HEK293 (cell line): ENCODE measurements around the gene CDK6.

Experiments used
- CTCF ChIA-PET: fragments of 350-600 bp; formaldehyde crosslinking; extraction: SDS; loops from one replicate; lab custom pipeline; 2021; ENCODE audit warnings: antibody characterized with exemption; lab: Yijun Ruan, JAX
- POLR2A ChIA-PET: fragments of 300-600 bp; formaldehyde crosslinking; extraction: SDS; loops from one replicate; lab custom pipeline; 2020; ENCODE audit warnings: antibody characterized with exemption, inconsistent platforms; lab: Yijun Ruan, JAX
- H3K27ac ChIP-seq: fragments of 200-500 bp; sonication (Bioruptor generic); 2 replicates; pipeline ENCODE4 v1.5.1; 2014; ENCODE audit warnings: low read depth, low read length, control low read depth, inconsistent platforms; ENCODE audit errors: extremely low read depth
- H3K36me3 ChIP-seq, 2 experiments: fragments of 200-500 bp in 1 of 2; sonication (Bioruptor generic) in 1 of 2; 1 replicate in 1 of 2; 2 replicates in 1 of 2; pipeline ENCODE4 v1.5.1; 2014 to 2017; ENCODE audit warnings: inconsistent platforms in 2 of 2, low read length in 2 of 2; ENCODE audit not compliant: control insufficient read depth in 2 of 2, insufficient read depth in 1 of 2
- H3K4me1 ChIP-seq: fragments of 200-500 bp; sonication (Bioruptor generic); 2 replicates; pipeline ENCODE4 v1.5.1; 2014; ENCODE audit warnings: mild to moderate bottlenecking, low read length, inconsistent platforms; ENCODE audit not compliant: control insufficient read depth, insufficient read depth
- H3K4me3 ChIP-seq: 2 replicates; pipeline ENCODE4 v1.5.1; 2011; ENCODE audit warnings: low read depth, mild to moderate bottlenecking, control low read depth, low read length, moderate library complexity
- H3K9me3 ChIP-seq: fragments of 200-500 bp; sonication (Bioruptor generic); 2 replicates; pipeline ENCODE4 v1.5.1; 2014; ENCODE audit warnings: low read depth, low read length, inconsistent platforms; ENCODE audit not compliant: control insufficient read depth, insufficient read depth
- GFI1B ChIP-seq: fragments of 450-650 bp; formaldehyde crosslinking; IDR thresholded peaks from 2 replicates; pipeline ENCODE4 v1.5.1; 2016; ENCODE audit warnings: missing biosample characterization, missing genetic modification characterization
- HOXD13 ChIP-seq: sonication (generic); formaldehyde crosslinking; IDR thresholded peaks from 2 replicates; pipeline ENCODE4 v1.8.0; 2022; ENCODE audit warnings: missing genetic modification reagents, borderline replicate concordance
- KLF9 ChIP-seq: fragments of 450-650 bp; formaldehyde crosslinking; IDR thresholded peaks from 2 replicates; pipeline ENCODE4 v1.5.1; 2016; ENCODE audit warnings: missing biosample characterization, missing genetic modification characterization, low read depth
- MEIS1 ChIP-seq: sonication (generic); formaldehyde crosslinking; IDR thresholded peaks from 2 replicates; pipeline ENCODE4 v1.8.1; 2022; ENCODE audit warnings: missing genetic modification reagents, mild to moderate bottlenecking, borderline replicate concordance
- OSR2 ChIP-seq: fragments of 450-650 bp; formaldehyde crosslinking; IDR thresholded peaks from 2 replicates; pipeline ENCODE4 v1.5.1; 2016; ENCODE audit warnings: missing biosample characterization, missing genetic modification characterization
- PBX3 ChIP-seq: sonication (generic); formaldehyde crosslinking; IDR thresholded peaks from 2 replicates; pipeline ENCODE4 v1.8.1; 2022; ENCODE audit warnings: mild to moderate bottlenecking, moderate library complexity, missing genetic modification reagents
- PRDM6 ChIP-seq: fragments of 450-650 bp; formaldehyde crosslinking; IDR thresholded peaks from 2 replicates; pipeline ENCODE4 v1.5.1; 2017; ENCODE audit warnings: missing biosample characterization, missing genetic modification characterization
- RBAK ChIP-seq: fragments of 450-650 bp; formaldehyde crosslinking; IDR thresholded peaks from 2 replicates; pipeline ENCODE4 v1.5.1; 2016; ENCODE audit warnings: missing biosample characterization, missing genetic modification characterization
- SCRT2 ChIP-seq: fragments of 450-650 bp; formaldehyde crosslinking; IDR thresholded peaks from 2 replicates; pipeline ENCODE4 v1.5.1; 2016; ENCODE audit warnings: missing biosample characterization, missing genetic modification characterization
- ZBTB20 ChIP-seq: fragments of 450-650 bp; formaldehyde crosslinking; IDR thresholded peaks from 2 replicates; pipeline ENCODE4 v1.5.1; 2016; ENCODE audit warnings: missing biosample characterization, missing genetic modification characterization
- ZBTB49 ChIP-seq: fragments of 450-650 bp; formaldehyde crosslinking; IDR thresholded peaks from 2 replicates; pipeline ENCODE4 v1.5.1; 2016; ENCODE audit warnings: missing biosample characterization, missing genetic modification characterization, low read depth
- ZFP41 ChIP-seq: fragments of 450-650 bp; formaldehyde crosslinking; IDR thresholded peaks from 2 replicates; pipeline ENCODE4 v1.5.1; 2016; ENCODE audit warnings: missing biosample characterization, missing genetic modification characterization, borderline replicate concordance
- ZNF132 ChIP-seq: fragments of 450-650 bp; formaldehyde crosslinking; IDR thresholded peaks from 2 replicates; pipeline ENCODE4 v1.5.1; 2017; ENCODE audit warnings: missing biosample characterization, missing genetic modification characterization, borderline replicate concordance
- ZNF138 ChIP-seq: fragments of 450-650 bp; formaldehyde crosslinking; IDR thresholded peaks from 2 replicates; pipeline ENCODE4 v1.5.1; 2016; ENCODE audit warnings: missing biosample characterization, missing genetic modification characterization, borderline replicate concordance
- ZNF155 ChIP-seq: fragments of 450-650 bp; formaldehyde crosslinking; IDR thresholded peaks from 2 replicates; pipeline ENCODE4 v1.5.1; 2016; ENCODE audit warnings: missing biosample characterization, missing genetic modification characterization
- ZNF202 ChIP-seq: fragments of 450-650 bp; formaldehyde crosslinking; IDR thresholded peaks from 2 replicates; pipeline ENCODE4 v1.5.1; 2016; ENCODE audit warnings: missing biosample characterization, missing genetic modification characterization, borderline replicate concordance
- ZNF214 ChIP-seq: fragments of 450-650 bp; formaldehyde crosslinking; IDR thresholded peaks from 2 replicates; pipeline ENCODE4 v1.5.1; 2017; ENCODE audit warnings: missing biosample characterization, mild to moderate bottlenecking, missing genetic modification characterization, borderline replicate concordance
- ZNF221 ChIP-seq: fragments of 450-650 bp; formaldehyde crosslinking; IDR thresholded peaks from 2 replicates; pipeline ENCODE4 v1.5.1; 2017; ENCODE audit warnings: missing biosample characterization, missing genetic modification characterization, borderline replicate concordance
- ZNF266 ChIP-seq: fragments of 450-650 bp; formaldehyde crosslinking; IDR thresholded peaks from 2 replicates; pipeline ENCODE4 v1.5.1; 2016; ENCODE audit warnings: missing biosample characterization, missing genetic modification characterization, low read depth
- ZNF350 ChIP-seq: fragments of 450-650 bp; formaldehyde crosslinking; IDR thresholded peaks from 2 replicates; pipeline ENCODE4 v1.5.0; 2017; ENCODE audit warnings: missing biosample characterization, mild to moderate bottlenecking, missing genetic modification characterization
- ZNF558 ChIP-seq: fragments of 450-650 bp; formaldehyde crosslinking; IDR thresholded peaks from 2 replicates; pipeline ENCODE4 v1.5.1; 2016; ENCODE audit warnings: missing biosample characterization, missing genetic modification characterization
- ZNF561 ChIP-seq: fragments of 450-650 bp; IDR thresholded peaks from 2 replicates; pipeline ENCODE4 v1.5.1; 2018; ENCODE audit warnings: missing biosample characterization, missing genetic modification characterization, borderline replicate concordance
- ZNF585B ChIP-seq: fragments of 450-650 bp; formaldehyde crosslinking; IDR thresholded peaks from 2 replicates; pipeline ENCODE4 v1.5.1; 2016; ENCODE audit warnings: missing biosample characterization, missing genetic modification characterization
- ZNF600 ChIP-seq: fragments of 450-650 bp; formaldehyde crosslinking; IDR thresholded peaks from 2 replicates; pipeline ENCODE4 v1.5.1; 2016; ENCODE audit warnings: missing biosample characterization, missing genetic modification characterization
- ZNF610 ChIP-seq: fragments of 450-650 bp; formaldehyde crosslinking; IDR thresholded peaks from 2 replicates; pipeline ENCODE4 v1.5.1; 2016; ENCODE audit warnings: missing biosample characterization, missing genetic modification characterization, borderline replicate concordance
- ZNF660 ChIP-seq: fragments of 450-650 bp; IDR thresholded peaks from 2 replicates; pipeline ENCODE4 v1.5.1; 2018; ENCODE audit warnings: missing biosample characterization, mild to moderate bottlenecking, missing genetic modification characterization
- ZSCAN4 ChIP-seq: fragments of 450-650 bp; formaldehyde crosslinking; IDR thresholded peaks from 2 replicates; pipeline ENCODE4 v1.5.1; 2017; ENCODE audit warnings: missing biosample characterization, missing genetic modification characterization

Gene CDK6

GRCh38 chr7:92653136-92653535 is 183.2 kb downstream of the CDK6 start (continued):
- no peak for TF ChIP-seq ZBTB49 (tag by site-specific recombination)

GRCh38 chr7:92652536-92652935 is 183.8 kb downstream of the CDK6 start:
- H3K27ac ChIP-seq: no peak overlapping the region
- TF ChIP-seq ZNF561 (tag by site-specific recombination): no peak
- TF ChIP-seq ZNF132 (tag by site-specific recombination): no peak
- TF ChIP-seq ZNF138: no peak
- TF ChIP-seq ZNF558 (tag by site-specific recombination): no peak
- no peak for TF ChIP-seq ZNF266 (tag by site-specific recombination)
- TF ChIP-seq OSR2 (tag by site-specific recombination): no peak
- TF ChIP-seq KLF9 (tag by site-specific recombination): no peak
- no peak for TF ChIP-seq ZNF350 (tag by site-specific recombination)
- TF ChIP-seq ZNF610 (tag by site-specific recombination): no peak
- TF ChIP-seq ZNF585B: no peak
- TF ChIP-seq PBX3 (CRISPR knock-in tag): no peak
- TF ChIP-seq ZNF660 (tag by site-specific recombination): no peak
- TF ChIP-seq ZNF600 (tag by site-specific recombination): no peak

GRCh38 chr7:92650391-92650790 is 186.0 kb downstream of the CDK6 start:
- no peak overlapping the region for H3K27ac ChIP-seq
- TF ChIP-seq HOXD13 (CRISPR knock-in tag) (no peak), ZNF202 (tag by site-specific recombination) (no peak), ZBTB20 (tag by site-specific recombination) (no peak), ZNF214 (tag by site-specific recombination) (no peak), MEIS1 (CRISPR knock-in tag) (no peak), ZNF155 (tag by site-specific recombination) (no peak), ZNF610 (tag by site-specific recombination) (no peak), ZSCAN4 (tag by site-specific recombination) (no peak), ZFP41 (tag by site-specific recombination) (no peak), RBAK (no peak), SCRT2 (tag by site-specific recombination) (no peak), GFI1B (no peak), ZNF221 (no peak), ZNF132 (tag by site-specific recombination) (no peak), PRDM6 (tag by site-specific recombination) (no peak)
- TF ChIP-seq, all 188 proteins: peak for 0
- ChIA-PET POLR2A (no interaction called here), CTCF (interaction anchor here (0.6 kb wide), 1 partner anchor 169 kb away, joined by 3 read pairs; no protein-coding TSS in a partner anchor)
- Histone ChIP-seq H3K9me3 (no peaks in the 10 kb centered on the region), H3K4me1 (peaks cover 2% of the 10 kb centered on the region), H3K36me3 (no peaks in the 10 kb centered on the region), H3K4me3 (no peak overlapping the region)

More at GRCh38 chr7:92652536-92652935, 183.8 kb downstream of the CDK6 start:
- H3K4me1 ChIP-seq: no peaks in the 10 kb centered on the region
- CTCF ChIA-PET: interaction anchor here (0.6 kb wide), 1 partner anchor 54 kb away, joined by 3 read pairs; no protein-coding TSS in a partner anchor
- no peaks in the 10 kb centered on the region for H3K9me3 ChIP-seq
- H3K4me3 ChIP-seq: no peak overlapping the region
- H3K36me3 ChIP-seq: no peaks in the 10 kb centered on the region
- POLR2A ChIA-PET: no interaction called here
